Measurements from ENCODE around the gene ABCC1. TPM values are rescaled to one million over a fixed set of nuclear protein-coding genes. Genes with fewer than 3 reads are reported as not detected.

Gene ABCC1
- total RNA-seq, 1 experiment from 2014 or later = 16.1 TPM

- ChIA-PET POLR2A (ENCODE audit: unreplicated experiment) (no interaction called here), CTCF (no interaction called here)
- H3F3A ChIP-seq (ENCODE audit: low read length, unreplicated experiment) = no peaks in the 10 kb centered on the region
- ATAC-seq (no peak), DNase-seq (no peak)
- no peaks in the 10 kb centered on the region for H3K79me2 ChIP-seq (ENCODE audit: low read length)
- no peak overlapping the region for H3K4me2 ChIP-seq (ENCODE audit: low read length)
- H3K9me3 ChIP-seq (ENCODE audit: low read length) = no peaks in the 10 kb centered on the region
- no TSS peak for BruUV-seq (replicated peaks)
- no peaks in the 10 kb centered on the region for H3K27me3 ChIP-seq (ENCODE audit: low read length)
- H3K9ac ChIP-seq (ENCODE audit: low read length) = no peak overlapping the region
- no peak for TF ChIP-seq EZH2phosphoT487 (IDR thresholded peaks at IDR 0.05; ENCODE audit: borderline replicate concordance, low read length)
- no peak for TF ChIP-seq EZH2 (IDR thresholded peaks at IDR 0.05; ENCODE audit: low read length, unreplicated experiment)
- TF ChIP-seq CTCF (conservative IDR thresholded peaks at IDR 0.05; ENCODE audit: low read depth, low read length) = no peak
- peaks cover 5% of the 10 kb centered on the region; the same call in 1 of the 2 replicates for H3K4me1 ChIP-seq (ENCODE audit: insufficient read depth, low read length)
- intact Hi-C loops (cut with micrococcal nuclease) = no loop called here
- no peaks in the 10 kb centered on the region for H3K9me2 ChIP-seq (replicated peaks; ENCODE audit: low read length)
- no peaks in the 10 kb centered on the region for H3K36me3 ChIP-seq (ENCODE audit: low read depth, low read length)
- no peak overlapping the region for H2AFZ ChIP-seq (ENCODE audit: low read length)
- H4K20me1 ChIP-seq (ENCODE audit: low read length) = no peaks in the 10 kb centered on the region
- H3K27ac ChIP-seq (ENCODE audit: low read length) = no peak overlapping the region
- no peak overlapping the region for H3K4me3 ChIP-seq (ENCODE audit: low read length)
Observed at GRCh38 chr16:16154281-16154951, 205.0 kb downstream of the ABCC1 start.

- Histone ChIP-seq H3K9me2 (replicated peaks; ENCODE audit: low read length) (no peaks in the 10 kb centered on the region), H3K36me3 (ENCODE audit: low read depth, low read length) (no peaks in the 10 kb centered on the region), H3K4me1 (ENCODE audit: insufficient read depth, low read length) (peaks cover 5% of the 10 kb centered on the region; the same call in 1 of the 2 replicates), H3K27ac (ENCODE audit: low read length) (no peak overlapping the region), H3K9ac (ENCODE audit: low read length) (no peak overlapping the region), H4K20me1 (ENCODE audit: low read length) (no peaks in the 10 kb centered on the region), H2AFZ (ENCODE audit: low read length) (no peak overlapping the region), H3K27me3 (ENCODE audit: low read length) (no peaks in the 10 kb centered on the region), H3K79me2 (ENCODE audit: low read length) (no peaks in the 10 kb centered on the region), H3K4me2 (ENCODE audit: low read length) (no peak overlapping the region), H3K9me3 (ENCODE audit: low read length) (no peaks in the 10 kb centered on the region), H3F3A (ENCODE audit: low read length, unreplicated experiment) (no peaks in the 10 kb centered on the region), H3K4me3 (ENCODE audit: low read length) (no peak overlapping the region)
- ChIA-PET POLR2A (ENCODE audit: unreplicated experiment) (no interaction called here), CTCF (no interaction called here)
- intact Hi-C loops (cut with micrococcal nuclease) = no loop called here
- TF ChIP-seq CTCF (conservative IDR thresholded peaks at IDR 0.05; ENCODE audit: low read depth, low read length) (no peak), EZH2 (IDR thresholded peaks at IDR 0.05; ENCODE audit: low read length, unreplicated experiment) (no peak), EZH2phosphoT487 (IDR thresholded peaks at IDR 0.05; ENCODE audit: borderline replicate concordance, low read length) (no peak)
- BruUV-seq (replicated peaks) = no TSS peak
- no peak for DNase-seq
- ATAC-seq = no peak
Observed at GRCh38 chr16:16155234-16155633, 205.8 kb downstream of the ABCC1 start.

GRCh38 chr16:16157166-16157565, 207.8 kb downstream of the ABCC1 start:
- Histone ChIP-seq H3K9me3 (ENCODE audit: low read length) (no peaks in the 10 kb centered on the region), H3K36me3 (ENCODE audit: low read depth, low read length) (no peaks in the 10 kb centered on the region), H3K27ac (ENCODE audit: low read length) (no peak overlapping the region), H2AFZ (ENCODE audit: low read length) (no peak overlapping the region), H3F3A (ENCODE audit: low read length, unreplicated experiment) (no peaks in the 10 kb centered on the region), H3K79me2 (ENCODE audit: low read length) (no peaks in the 10 kb centered on the region), H3K4me2 (ENCODE audit: low read length) (no peak overlapping the region), H3K9ac (ENCODE audit: low read length) (no peak overlapping the region), H3K4me3 (ENCODE audit: low read length) (no peak overlapping the region), H4K20me1 (ENCODE audit: low read length) (no peaks in the 10 kb centered on the region), H3K27me3 (ENCODE audit: low read length) (no peaks in the 10 kb centered on the region), H3K4me1 (ENCODE audit: insufficient read depth, low read length) (no peaks in the 10 kb centered on the region), H3K9me2 (replicated peaks; ENCODE audit: low read length) (no peaks in the 10 kb centered on the region)
- TF ChIP-seq CTCF (conservative IDR thresholded peaks at IDR 0.05; ENCODE audit: low read depth, low read length) (no peak), EZH2 (IDR thresholded peaks at IDR 0.05; ENCODE audit: low read length, unreplicated experiment) (no peak), EZH2phosphoT487 (IDR thresholded peaks at IDR 0.05; ENCODE audit: borderline replicate concordance, low read length) (no peak)
- no peak for DNase-seq
- no peak for ATAC-seq
- ChIA-PET CTCF (interaction anchor here (0.6 kb wide), 1 partner anchor 467 kb away, joined by 5 read pairs; no protein-coding TSS in a partner anchor), POLR2A (ENCODE audit: unreplicated experiment) (no interaction called here)
- BruUV-seq (replicated peaks) = no TSS peak
- intact Hi-C loops (cut with micrococcal nuclease) = no loop called here

All from PC-3 (cell line).